ENCODE results near the gene INPP5J.

INPP5J gene

DNA sequence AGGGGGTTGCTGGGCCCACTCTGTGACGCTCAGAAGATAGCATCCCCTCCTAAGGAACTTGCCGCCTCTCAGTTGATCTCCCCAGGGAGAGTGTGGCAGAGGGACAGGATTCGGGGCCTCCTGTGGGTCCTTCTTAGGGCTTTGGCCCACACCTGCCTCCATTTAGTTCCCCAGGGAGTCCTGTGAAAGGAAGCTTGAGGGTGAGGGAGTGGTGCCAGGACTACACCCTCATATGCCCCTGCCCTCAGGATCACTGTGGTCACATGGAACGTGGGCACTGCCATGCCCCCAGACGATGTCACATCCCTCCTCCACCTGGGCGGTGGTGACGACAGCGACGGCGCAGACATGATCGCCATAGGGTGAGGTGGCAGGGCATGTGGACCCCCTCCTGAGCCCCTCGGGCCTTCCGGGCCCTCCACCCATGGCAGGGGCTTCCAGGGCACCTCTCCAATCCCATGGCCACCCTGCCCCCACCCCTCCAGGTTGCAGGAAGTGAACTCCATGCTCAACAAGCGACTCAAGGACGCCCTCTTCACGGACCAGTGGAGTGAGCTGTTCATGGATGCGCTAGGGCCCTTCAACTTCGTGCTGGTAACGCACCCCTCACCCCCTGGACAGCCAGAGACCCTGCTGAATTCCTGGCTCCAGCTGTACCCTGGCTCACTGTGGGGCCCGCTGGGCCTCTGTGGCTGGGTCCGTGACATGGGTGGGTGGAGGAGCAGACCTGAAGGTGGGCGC lies 3.5 kb downstream of the INPP5J start:
- no peak for DNase-seq

DNA sequence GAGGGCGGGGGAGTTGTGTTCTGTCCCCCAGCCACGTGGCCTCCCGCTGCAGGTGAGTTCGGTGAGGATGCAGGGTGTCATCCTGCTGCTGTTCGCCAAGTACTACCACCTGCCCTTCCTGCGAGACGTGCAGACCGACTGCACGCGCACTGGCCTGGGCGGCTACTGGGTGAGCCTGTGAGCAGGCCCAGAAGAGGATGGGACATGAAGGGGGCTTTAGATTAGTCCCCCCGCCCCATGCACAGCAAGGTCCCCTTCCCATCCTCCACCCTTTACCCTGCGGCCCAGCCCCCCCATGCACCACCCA lies 4.1 kb downstream of the INPP5J start:
- no peak for DNase-seq

DNA sequence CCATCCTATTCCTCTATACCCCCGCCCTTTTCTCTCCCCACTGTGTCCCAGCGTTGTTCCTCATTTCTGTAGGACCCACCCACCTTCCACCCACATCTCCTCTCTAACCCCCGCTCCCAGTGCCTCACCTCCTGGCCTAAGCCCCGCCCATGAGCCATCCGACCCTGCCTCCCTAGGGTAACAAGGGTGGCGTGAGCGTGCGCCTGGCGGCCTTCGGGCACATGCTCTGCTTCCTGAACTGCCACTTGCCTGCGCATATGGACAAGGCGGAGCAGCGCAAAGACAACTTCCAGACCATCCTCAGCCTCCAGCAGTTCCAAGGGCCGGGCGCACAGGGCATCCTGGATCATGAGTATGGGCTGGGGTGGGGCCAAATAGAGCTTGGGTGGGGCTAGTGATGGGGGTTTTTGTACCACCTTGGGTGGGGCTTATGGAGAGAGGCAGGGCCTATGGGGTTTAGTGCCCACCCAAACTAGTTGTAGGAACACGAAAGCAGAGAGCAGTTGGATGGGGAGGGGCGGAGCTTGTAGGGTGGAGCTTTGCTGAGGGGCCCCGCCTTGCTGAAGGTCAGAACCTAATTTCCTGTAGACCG lies 4.5 kb downstream of the INPP5J start:
- DNase-seq: no peak

DNA sequence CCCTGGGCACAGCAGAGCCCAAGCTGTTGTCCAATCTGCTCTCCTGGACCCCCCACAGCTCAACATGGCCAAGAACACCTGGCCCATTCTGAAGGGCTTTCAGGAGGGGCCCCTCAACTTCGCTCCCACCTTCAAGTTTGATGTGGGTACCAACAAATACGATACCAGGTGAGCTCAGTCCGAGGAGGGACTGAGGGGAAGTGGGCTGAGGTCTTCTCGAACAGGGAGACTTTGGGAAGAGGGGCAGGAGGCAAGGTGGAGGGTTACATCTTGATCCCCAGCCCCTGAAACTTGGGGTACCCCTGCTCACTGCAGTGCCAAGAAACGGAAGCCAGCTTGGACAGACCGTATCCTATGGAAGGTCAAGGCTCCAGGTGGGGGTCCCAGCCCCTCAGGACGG lies 5.4 kb downstream of the INPP5J start:
- no peak for DNase-seq

DNA sequence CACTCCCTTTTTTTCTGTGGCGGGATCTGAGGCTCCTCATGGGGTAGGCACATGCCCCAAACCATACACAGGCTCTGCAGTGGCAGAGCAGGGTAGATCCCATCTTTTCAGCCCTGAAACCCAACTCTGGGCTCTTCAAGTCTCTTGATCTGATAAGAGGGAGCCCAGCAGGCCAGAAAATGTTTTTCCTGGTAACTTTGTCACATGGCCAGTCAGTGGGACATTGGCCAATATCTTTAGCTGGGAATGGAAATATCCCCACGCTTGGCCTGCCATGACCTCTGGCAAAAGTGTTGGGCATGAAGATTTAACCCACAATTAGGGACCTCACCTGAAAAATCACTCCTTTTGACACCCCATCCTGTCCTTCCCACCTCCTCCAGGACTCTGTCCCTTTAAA lies 8.1 kb downstream of the INPP5J start:
- no peak for DNase-seq

DNA sequence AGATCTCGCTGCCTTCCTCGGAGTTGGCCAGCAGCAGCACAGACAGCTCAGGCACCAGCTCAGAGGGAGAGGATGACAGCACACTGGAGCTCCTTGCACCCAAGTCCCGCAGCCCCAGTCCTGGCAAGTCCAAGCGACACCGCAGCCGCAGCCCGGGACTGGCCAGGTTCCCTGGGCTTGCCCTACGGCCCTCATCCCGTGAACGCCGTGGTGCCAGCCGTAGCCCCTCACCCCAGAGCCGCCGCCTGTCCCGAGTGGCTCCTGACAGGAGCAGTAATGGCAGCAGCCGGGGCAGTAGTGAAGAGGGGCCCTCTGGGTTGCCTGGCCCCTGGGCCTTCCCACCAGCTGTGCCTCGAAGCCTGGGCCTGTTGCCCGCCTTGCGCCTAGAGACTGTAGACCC lies 11.1 kb downstream of the INPP5J start:
- no peak for DNase-seq

DNA sequence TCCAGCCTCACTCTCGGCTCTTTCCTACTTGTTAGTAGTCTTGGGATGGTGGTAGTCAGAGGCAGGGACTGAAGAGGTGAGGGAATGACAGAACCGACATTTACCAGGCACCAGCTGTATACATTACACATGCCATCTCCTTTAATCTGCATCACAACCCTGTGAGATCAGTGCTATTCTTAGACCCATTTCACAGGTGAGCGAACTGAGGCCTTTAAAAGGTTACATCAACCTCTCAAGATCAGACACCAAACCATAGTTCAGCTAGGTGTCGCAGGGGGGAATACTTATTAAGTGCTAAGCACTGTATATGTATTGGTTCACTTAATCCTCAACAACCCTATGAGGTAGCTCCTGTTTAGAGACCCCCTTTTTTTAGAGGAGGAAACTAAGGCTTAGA lies 11.9 kb downstream of the INPP5J start:
- DNase-seq: no peak

DNA sequence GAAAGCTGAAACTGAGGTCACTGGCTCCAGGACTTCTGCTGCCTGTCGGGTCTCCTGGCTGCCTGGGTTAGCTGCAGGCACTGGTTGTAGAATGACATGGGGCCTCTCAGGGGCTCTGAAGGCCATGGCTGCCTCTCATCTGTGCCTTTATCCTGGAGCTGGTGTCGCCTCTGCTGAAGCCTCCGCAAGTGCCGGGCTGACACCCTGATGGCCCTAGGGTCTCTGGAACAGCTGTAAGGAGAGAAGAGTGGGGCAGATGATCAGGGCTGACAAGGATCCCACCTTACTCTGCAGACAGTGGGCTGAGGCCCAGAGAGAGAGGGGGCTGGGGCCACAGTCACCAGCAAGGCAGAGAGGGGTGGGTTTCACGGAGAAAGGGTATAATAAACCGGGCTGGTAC lies 12.9 kb downstream of the INPP5J start:
- DNase-seq: no peak

DNA sequence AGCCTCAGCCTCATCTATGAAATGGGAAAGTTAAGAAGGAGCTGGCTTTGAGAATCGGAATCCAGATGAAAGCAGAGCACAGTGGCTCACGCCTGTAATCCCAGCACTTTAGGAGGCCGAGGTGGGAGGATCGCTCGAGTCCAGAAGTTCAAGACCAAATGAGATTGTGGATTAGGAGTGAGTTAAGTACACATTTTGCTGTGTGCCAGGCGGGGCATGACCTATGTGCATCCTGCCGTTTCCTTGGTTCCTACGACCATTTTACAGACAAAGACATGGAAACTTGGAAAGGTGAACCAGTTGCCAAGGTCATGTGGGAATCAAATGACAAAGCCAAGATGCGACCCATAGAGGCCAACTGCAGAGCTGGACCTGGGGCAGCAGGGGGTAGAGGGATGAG lies 13.4 kb downstream of the INPP5J start:
- no peak for DNase-seq

DNA sequence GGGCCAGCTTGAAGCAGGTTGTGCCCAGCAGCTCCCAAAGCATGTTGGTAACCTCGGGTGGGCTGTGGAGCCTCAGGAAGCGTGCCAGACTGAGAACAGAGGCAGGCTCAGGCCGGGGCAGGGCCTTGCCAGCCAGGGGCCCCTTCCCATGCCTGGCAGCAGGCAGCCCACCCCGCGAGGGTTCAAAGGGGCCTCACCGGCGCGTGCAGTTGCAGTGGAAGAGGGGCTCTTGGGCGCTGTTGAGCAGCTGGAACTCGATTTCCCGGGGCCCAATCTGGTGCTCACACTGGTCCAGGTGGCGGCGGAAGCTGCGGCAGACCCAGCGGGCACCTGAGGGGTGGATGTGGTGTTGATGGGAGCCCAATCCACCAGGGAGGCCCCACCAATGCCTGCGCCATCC lies 13.9 kb downstream of the INPP5J start:
- DNase-seq: no peak

DNA sequence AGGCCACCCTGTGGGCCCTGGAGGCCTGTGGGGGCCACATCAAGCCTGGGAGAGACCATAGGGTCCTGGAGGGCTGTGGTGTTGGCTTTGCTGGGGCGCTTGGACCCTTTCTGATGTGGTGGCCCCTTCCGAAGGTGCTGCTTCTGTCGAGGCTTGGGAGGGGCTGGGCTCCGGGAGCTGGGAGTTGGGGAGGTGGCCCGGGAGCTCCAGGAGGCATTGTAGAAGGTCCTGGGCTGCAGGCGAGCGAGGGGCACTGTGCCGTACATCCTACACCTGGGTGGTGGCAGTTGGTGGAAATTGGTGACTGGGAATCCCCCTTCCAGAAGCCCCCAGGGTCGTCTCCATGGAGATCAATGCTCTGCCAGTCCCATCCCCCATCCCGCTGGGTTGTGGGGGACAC lies 15.0 kb downstream of the INPP5J start:
- DNase-seq: no peak

DNA sequence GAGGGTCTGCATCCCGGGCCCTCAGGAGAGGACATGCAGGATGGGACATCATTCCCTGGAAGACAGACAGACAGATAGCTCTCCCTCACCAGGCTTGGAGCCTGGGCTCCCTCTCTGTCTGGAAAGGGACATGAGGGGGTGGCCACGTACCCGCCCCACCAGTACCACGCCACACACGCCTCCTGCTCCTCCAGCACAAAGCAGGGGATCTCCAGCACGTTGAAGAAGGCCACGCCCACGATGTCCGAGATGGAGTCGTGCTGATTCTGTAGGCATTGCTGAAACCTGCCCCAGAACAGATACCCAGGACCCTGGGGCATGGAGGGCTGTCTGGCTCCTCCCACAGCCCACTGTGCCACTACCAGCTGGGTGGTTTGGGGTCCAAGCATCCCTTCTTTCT lies 15.4 kb downstream of the INPP5J start:
- no peak for DNase-seq

DNA sequence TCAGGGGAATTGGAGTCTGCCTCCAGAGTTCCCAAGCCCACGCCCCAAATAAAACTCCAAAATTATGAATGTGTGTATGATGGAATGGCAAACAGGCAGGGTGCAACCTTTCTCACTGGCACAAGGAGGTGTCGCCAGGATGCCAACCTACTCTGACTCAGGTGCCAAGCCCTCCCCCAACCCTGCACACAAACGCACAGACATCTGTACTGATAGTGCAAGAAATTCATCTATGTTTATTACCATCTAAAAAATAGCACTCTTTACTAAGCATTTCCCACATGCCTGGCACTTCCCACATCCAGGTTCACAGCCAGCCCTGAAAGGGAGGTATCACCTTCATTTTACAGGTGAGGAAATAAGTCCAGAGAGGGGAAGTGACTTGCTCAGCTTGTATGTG lies 16.3 kb downstream of the INPP5J start:
- DNase-seq: no peak

DNA sequence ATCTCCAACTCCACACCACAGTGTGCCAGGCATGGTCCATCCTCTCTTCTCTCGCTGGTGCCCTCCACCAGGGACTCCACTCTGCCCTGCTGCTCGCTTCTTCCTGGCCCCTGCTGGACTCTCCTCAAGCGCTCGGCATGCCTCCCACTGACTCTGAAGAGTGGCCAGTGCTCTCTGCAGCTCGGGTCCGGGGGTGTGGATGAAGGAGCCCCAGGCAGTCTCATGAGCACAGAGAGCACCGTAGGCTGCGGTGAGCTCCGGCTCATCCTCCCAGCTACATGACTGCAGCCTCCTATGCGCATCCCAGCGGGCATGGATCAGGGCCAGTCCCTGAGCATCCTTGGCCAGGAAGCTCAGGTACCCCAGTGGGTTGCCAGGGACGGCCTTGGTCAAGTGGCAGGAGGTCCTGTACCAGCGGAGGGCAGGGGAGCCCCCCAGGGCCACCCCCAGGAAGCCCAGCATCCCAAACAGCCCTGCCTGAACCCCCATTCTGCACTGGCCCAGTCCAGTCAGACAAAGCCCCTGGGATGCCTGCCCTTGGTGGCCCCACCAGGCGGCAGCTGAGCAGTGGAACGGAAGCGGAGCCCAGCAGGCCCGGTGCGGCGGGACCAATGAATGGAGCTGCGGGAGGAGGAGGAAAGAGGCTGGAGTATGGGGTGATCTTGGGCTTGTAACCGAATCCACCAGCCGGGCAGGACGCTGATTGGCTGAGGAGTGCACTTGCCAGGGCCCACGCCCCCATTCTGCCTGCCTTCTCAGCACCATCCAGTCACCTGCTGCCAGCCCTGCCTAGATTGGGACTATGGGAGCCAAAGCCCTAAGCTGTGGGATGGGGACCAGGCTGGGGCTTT lies 17.3 kb downstream of the INPP5J start, which contains the start of gene PLA2G3:
TSS of gene PLA2G3 (minus strand) at position 643 of the 851 bp plus-strand sequence. CDS start at position 489, 154 bp downstream.
- peak; percentile 39 for DNase-seq

DNA sequence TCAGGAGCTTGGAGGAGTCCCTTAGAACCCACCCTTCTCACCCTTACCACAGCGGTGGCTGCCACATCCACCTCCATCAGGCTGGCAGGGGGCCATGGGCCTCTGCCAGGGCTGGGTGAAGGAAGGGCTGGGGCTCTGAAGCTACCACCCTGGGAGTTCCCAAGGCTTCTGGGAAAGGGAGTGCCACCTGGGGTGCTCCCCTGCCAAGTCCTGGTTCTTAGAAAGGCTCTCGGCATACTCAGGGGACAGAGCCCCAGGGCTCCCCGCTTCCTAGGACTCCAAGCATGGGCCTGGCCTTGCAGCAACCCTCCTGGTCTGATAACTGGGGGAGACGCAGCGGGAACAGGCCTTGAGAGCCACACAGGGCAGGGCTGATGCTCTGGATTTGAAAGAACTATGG lies 18.0 kb downstream of the INPP5J start:
- DNase-seq: no peak

DNA sequence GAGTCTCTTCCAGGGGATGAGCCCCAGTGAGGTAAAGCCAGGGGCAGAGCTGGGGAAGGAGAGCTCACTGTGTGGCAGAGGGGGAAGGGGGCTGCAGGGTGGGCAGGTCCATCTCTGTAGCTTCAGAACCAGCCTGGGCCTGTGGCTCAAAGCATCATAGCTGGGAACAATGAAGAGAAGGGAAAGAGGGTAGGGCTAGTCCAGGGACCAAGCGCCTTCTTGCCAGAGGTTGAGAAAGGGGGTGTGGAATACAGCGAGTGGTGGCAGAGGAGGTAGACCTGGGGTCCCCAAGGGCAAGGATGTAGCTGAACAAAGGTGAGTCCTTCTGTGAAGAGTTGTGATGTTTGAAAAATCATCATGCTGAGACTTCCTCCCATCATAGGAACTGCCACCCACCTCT lies 18.8 kb downstream of the INPP5J start:
- no peak for DNase-seq

DNA sequence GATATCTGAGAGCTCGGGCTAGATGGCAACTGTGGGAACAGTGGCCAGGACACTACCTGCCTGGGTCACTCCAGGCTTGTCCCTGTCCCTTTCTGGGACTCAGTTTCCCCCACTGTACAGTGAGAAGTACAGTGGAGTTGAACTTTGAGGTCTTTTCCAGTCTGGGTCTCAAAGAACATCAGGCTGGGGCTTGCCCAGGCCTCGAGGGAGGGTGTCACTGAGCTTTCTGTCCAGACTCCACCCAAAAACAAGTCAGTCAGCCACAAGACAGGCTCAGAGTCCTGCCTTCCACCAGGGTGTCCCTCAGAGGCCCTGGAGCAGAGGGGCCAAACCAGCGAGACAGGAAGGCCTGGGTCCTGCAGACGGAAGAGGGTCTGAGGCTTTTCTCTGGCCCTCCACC lies 19.5 kb downstream of the INPP5J start:
- DNase-seq: no peak

DNA sequence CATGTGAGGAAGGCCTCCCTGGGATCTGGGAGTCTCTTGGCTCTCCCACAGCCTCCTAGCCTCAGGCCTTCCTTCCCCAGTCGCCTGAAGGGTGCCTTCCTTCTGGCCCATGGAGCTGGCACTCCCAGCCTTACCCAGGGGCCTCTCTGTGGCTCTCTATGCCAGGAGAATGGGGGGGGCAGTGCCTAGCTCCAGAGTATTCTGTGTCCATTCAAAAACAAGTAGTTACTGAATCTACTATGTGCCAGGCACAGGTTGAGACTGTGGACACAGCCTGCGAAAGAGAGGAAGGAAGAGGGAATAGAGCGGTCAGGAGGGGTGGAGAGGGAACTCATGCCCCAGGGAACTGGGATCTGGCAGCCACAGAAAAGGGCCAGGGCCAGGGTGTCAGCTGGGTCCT lies 20.3 kb downstream of the INPP5J start:
- DNase-seq: no peak

DNA sequence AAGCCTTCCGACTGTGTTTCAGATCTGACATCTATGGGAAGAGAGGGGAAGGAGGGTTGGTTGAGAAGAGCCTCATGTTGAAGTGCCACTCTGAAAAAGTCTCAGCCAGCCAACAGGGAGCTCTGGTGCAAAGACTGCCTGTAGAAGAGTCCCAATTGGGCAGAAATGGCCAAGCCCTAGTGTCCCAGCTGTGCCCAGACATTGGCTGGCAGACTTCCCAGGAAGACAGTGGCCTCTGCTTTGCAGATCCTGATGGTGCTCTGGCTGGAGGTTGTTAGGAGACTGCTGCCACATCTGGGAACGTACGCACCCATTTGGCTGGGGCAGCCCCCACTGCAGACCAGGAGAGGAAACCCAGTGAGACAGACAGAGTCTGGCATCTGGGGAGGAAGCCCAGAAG lies 20.8 kb downstream of the INPP5J start:
- no peak for DNase-seq

DNA sequence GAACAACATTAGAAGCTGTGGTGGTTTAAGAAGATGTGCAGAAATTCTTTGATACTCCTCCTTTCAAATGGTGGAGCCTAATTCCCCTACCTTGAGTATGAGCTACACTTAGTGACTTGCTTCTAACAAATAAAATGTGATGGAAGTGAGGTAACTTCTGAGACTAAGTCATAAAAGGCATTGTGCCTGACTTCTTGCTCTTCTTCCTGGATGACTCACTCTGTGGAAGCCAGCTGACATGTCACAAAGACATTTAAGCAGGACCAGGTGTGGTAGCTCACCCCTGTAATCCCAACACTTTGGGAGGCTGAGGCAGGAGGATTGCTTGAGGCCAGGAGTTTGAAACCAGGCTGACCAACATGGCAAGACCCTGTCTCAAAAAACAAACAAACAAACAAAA lies 21.5 kb downstream of the INPP5J start:
- DNase-seq: peak; percentile 32

DNA sequence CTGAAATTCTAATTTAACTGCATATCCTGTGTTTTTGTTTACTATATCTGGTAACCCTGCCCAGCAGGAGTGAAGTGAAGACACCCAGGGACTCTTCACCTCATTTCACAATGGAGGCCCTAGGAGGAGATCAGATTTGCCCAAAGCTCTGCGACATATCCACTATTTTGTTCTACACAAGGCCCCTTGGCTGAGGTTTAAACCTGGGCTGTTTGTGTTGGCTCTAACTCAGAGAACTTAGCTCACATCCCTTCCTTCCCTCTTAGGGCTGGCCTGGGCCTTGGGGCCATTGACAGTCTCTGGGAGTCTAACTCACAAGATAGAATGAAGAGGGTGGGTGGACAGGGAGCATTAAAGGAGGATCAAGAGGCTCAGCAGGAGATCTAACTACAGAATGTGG lies 25.7 kb downstream of the INPP5J start:
- no peak for DNase-seq

DNA sequence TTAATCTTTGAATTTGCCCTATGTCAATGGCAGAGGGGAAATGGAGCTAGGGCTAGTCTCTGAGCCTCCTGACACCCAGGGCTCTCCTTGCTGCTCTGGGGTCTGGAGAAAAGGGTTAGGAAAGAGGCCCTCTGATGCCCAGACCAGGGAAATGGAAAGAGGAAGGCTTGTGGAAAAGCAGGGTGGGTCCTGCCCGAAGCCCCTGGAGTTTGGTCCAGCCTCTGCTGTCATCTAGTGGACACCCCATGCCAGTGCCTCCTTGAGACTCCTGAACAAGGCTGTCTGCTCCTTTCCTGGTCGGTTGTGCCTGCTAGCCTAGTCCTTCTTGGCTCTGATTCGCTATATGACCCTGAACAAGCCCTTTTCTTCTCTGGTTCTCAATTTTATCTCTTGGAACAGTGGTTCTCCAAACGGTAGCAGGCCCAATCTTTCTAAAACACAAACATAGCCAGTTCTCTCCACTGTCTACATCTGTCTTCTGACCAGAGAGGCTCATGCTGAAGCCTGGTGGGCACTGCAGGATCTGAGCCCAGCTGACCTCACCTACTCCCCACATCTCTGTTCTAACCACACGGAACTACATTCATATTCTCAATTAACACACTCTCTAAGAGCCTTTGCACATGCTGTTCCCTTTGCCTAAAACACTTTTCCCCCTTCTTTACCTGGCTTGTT lies 26.3 kb downstream of the INPP5J start:
- peak; percentile 73 for DNase-seq

DNA sequence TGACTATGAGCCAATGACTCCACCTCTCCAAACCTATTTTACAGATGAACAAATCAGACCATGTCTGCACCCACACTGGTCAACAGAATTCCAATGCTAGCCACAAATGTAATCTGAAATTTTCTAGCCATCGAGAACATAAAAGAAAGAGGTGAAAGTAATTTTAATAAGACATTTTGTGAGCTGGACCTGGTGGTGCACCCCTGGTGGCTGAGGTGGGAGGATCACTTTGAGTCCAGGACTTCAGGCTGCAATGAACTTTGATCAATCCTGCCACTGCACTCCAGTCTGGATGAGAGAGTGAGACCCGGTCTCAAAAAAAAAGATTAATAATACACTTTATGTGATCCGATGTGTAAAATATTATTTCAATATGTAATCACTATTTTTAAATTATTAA lies 27.8 kb downstream of the INPP5J start:
- no peak for DNase-seq
